NCI-H82 (cell line): ENCODE data around the gene PTGFRN.
A peak's percentile ranks its signal among the peaks of the same experiment; 100 is the strongest.
"Not testable (repeated sequence)": the region's sequence is repeated elsewhere in the genome, so short reads cannot be mapped to it uniquely, and the experiment has no call there.

Experiments
- DNase-seq: peaks from one replicate; lab custom pipeline; 2025; lab: John Stamatoyannopoulos, UW

PTGFRN gene

DNA sequence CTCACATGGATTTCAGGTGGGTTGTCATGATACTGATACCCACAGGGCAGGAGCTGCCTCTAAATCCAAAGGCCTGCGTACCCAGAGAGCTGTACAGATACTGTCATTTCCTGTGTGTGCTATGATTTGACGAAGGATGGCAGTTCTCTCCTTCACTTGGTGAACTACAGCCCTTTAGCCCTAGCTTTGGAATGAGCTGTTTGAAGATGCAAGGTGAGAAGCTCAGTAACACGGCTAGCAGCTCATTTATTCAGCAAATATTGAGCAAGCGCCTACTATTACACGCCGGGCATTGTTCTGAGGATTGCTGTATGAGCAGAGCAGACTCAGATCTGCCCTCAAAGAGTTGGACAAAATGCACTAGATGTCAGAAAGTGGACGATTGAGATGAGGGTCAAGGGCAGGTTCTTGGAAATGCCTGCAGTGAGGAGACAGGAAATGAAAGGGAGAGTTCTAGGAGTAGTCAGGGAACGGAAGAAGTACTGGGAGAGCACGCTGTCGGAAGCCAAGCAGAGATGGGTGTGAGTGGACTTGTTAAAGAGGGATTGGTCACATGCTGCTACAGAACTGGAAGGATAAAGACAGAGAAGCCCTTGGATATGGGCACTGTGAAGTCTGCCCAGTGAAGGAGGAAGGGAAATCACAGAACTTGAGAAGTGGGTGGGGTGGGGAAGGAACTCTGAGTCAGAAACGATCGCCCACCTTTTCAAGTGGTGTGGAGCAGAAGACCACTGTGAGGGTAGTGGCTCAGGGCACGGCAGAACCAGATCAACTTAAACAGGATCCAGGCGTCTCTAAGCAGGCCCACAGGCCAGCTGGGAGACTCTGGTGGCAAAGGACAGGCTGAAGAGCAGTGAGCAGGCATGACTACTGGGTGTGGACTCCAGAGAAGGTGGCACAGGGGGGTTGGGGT lies 7.1 kb downstream of the PTGFRN start:
- no peak for DNase-seq

DNA sequence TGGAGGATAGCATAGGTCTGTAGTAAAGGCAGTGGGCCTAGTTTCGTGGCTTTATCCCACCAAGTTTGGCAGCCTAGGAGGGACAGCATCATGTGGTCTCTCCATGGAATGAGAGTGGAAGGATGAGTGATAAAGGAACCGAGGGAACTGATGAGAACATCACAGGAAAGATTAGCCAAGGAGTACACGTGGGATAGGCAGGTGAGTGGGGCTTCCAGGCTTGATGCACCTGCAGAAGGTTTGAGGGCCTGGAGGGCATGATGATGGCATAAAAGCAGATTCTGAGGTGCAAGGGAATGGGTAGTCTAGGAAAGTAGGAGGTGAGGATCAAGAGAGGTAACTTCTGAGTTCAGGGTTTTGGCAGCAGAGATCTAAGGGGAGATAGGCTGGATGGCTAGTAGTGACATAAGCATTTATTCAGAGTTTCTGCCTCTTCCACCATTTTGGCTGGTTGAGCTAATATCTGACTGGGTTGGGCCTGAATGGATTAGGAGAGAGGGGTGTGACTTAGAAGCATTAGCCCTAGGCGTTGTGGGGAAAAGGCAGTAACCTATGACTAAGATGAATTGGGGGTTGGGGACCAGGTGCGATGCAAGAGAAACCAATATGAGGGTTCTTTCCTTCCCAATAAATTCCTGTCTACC lies 9.1 kb downstream of the PTGFRN start:
- DNase-seq: peak; percentile 49

DNA sequence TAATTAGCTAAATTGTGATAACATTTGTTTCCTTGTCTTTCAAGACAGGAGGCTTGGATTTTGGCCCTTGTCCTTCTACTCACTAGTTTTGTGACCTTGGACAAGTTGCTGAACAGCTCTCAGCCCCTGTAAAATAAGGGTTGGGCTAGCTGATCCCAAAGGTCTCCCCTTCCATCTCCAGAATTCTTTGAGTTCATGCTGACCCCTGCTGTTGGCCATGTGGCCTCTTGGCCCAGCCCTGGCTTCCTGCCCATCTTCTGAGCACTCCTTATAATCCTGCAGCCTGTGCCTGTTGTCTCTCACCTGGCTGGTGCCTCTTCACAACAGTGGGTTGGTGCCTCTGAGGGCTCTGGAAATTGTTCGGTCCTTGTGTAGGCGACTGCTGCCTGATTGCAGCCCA lies 10.1 kb downstream of the PTGFRN start:
- DNase-seq: peak; percentile 17

DNA sequence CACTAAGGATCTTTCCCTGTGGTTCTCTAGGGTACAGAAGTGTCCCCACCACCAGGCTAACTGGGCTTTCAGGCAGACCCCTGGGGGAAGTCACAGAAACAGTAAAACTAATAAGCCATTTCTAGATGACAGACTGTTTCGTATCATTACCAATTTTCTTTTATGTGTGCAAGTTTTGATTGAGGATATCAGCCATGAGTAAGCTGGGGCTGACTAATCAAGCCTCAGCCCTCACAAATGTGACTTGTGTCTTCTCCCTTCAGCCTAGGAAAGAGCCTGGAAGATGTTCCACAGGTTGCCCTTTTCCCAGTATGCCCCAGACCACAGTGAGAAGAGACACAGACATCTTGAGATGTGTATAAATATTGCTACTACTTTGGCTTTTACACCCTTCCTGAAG lies 10.5 kb downstream of the PTGFRN start:
- DNase-seq: no peak

DNA sequence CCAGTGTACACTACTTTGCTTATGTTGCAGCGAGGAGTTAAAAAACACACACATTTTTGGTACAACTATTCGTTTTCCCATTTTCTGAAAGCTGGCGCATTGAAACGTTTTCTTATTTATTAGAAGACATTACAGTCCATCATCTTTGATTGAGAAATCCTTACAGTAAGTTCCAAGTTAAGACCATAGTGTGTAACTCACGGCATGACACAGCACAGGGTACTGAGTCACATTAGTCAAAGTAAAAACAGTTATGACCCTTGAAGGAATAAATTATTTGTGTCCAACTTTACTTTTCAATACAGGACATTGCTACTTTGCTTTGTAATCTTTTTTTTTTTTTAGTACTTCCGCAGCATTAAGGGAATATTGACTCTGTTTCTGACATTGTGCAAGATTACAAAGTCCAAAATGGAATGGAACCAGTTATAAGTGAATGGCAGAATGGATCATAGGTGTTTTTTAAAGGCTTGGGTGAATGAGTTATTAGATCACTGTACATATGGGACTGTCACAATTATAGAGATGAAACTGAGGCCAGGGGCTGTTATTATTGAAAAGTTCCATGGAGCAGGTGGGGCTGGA lies 11.7 kb downstream of the PTGFRN start:
- no peak for DNase-seq

DNA sequence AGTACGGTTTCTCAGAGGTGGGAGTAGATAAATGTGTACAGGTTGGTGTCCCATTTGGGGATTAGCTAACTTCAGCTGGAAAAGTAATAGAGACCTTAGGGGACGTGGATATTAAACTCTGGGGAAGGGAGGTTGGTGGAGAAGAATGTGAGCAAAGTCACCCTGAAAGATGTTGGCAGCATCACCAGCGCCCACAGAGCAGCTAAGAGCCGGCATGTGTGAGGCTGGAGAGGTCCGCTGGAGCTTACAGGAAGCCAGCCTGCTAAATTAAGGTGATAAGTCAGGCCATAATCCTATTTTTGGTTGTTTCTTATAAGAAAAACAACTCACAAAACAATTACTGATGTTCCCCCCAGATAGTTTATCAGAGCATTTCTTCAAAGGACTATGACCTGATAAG lies 12.2 kb downstream of the PTGFRN start:
- DNase-seq: no peak

DNA sequence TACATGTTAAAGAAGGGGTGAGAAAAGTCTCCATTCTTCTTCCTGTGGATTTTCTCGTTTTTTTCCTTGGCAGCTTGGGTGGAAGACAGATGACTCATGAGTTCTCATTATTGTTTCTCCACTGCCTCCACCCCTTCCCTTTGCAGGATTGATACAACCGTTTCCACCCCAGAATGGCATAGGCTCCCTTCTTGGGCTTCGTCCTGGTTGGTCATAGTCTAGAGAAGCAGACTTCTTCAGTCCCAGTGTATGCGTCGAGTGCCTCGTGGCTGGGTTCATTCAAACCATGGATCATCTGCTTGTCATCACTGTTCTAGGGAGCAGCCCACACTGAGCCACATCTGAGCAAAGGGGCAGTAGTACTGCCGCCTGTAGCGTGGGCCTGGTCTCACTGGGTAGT lies 13.7 kb downstream of the PTGFRN start:
- no peak for DNase-seq

DNA sequence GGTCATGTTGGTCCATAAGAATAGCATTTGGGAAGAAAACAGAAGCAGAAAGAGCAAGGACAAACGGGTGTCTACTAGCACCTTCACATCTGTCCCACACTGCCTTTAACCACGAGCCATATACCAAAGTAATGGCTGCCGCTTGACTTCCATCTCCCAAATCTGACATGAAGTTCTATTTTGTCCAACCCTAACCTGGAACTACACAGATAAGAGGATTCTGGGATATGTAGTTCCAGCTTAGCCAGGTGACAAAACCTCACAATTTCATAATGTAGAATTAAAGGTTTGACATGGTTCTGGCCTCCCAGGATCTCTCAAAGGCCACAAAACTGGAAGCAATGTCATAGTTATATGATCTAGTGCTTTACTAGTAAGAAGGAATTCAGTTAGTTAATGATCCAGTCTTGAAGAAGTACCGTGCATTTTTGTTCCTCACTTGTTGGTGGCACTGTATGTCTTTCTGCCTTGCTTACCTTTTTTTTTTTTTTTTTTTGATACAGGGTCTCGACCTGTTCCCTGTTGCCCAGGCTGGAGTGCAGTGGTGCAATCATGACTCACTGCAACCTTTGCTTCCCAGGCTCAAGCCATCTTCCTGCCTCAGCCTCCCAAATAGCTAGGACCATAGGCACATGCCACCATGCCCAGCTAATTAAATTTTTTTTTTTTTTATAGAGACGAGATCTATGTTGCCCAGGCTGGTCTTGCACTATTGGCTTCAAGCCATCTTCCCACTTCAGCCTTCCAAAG lies 17.5 kb downstream of the PTGFRN start:
- no peak for DNase-seq

DNA sequence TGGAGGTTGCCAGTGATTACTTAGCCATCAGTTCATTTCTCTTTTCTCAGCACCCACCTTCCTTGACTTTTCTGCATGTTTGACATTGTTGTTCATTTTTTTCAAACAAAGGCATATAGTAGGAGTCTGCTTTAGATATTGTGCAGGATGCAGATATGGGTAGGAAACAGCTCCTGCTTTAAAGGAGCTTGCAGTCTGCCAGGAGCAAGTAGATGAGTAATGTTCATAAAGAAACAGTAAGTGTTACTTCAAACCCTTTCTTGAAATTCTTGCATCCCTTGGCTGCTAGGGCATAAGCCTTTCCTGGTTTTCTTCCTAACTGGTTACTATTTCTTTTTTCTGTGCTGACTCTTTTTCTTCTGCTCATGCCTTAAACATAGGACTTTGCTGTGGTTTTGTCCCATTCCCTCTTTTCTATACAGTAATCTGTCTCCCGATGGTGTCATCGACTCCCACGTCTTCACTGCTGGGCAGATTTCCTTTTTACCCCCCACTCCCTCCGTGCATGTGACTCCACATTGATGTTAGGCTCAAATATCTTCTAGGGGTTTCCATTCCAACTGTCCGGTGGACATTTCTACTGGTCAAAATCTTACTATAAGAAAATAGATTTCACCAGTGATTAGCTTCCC lies 20.4 kb downstream of the PTGFRN start:
- no peak for DNase-seq

DNA sequence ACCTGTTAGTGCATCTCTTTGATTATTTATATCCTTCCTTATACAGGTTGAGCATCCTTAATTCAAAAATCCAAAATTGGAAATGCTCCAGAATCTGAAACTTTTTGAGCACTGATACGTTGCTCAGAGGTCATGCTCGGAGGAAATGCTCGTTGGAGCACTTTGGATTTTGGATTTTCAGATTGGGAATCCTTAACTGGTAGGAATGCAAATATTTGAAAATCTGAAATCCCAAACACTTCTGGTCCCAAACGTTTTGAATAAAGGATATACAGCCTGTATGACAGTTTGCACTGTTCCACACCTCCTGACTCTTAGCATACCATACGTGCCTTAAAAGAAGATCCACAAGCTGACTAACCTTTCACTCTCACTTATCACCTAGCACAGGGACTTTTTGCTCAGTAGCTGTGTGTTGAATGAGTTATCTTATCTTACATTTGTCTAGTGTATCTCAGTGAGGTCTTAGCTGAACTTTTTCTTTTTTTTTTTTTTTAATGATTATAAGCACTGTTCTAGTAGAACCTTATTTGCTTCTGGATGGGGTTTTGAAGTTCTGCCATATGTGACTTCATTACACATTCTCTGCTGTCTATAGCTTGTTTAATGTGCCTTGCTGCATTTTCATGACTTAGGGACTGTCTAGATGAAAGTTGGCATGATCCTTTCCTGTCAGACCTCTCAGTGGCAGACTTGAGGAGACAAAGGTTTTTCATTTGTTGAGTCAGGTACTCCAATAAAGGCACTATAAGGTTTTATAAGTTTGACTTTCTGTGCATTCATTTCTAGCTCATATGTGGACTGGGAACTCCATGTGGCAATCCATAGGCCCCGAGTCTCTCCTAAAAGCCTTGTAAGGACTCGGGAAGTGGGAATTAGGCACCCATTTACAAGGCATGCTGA lies 21.6 kb downstream of the PTGFRN start:
- no peak for DNase-seq

DNA sequence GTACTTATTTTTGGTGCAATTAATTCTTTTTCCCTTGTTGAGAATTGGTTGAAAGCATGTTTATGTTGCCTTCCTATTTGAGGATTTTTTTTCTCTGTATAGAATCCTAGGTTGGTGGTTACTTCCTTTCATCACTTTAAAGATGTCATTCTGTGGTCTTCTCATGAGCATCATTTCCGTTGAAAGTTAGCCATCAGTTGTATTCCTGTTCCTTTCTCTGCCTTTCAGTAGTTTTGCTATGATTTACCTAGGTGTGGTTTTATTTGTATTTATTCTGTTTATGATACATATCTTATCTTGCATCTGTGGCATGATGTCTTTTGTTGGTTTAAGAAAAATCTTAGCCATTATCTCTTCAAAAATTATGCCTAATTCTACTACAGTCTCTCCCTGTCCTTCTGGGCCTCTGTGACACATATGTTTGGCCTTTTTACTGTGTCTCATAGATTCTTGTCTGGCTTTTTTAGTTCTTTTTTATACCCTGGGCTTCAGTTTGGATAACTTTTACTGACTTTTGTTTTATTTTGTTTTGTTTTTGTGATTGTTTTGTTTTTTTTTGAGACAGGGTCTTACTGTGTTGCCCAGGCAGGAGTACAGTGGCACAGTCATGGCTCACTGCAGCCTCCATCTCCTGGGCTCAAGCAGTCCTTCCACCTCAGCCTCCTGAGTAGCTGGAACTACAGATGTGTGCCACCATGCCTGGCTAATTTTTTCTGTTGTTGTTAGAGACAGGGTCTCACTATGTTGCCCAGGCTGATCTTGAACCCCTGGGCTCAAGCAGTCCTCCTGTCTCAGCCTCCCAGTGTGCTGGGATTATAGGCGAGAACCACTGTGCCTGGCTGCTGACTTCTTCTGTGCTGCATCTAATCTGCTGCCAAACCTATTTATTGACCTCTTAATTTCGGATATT lies 24.1 kb downstream of the PTGFRN start:
- DNase-seq: no peak

DNA sequence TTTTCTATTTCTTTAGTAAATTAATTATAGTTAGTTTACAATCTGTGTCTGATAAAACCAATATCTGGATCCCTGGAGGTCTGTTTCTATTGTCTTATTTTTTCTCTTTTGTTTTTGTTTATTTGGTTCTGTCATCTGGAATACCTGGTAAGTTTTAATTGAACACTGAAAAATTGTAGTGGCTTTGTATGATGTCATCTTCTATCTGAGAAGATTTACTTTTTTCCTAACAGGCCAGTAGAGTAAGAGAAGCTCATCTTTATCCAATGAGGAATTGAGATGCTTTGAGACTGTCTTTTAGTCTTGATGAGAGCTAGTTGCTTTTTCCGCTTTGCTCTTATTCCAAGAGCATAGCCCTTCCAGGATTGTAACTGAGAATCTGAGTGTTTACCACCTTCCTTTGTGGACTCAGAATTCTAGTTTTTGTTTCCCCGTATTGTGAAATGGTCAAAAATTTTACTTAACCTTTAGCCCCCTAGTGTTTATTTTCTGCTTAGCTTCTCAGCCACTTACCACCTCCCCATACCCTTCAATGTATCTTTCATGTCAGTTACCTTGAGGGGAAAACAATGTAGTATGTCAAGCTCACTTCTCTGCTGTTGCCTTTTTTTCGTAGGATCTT lies 25.0 kb downstream of the PTGFRN start:
- peak; percentile 26 for DNase-seq

DNA sequence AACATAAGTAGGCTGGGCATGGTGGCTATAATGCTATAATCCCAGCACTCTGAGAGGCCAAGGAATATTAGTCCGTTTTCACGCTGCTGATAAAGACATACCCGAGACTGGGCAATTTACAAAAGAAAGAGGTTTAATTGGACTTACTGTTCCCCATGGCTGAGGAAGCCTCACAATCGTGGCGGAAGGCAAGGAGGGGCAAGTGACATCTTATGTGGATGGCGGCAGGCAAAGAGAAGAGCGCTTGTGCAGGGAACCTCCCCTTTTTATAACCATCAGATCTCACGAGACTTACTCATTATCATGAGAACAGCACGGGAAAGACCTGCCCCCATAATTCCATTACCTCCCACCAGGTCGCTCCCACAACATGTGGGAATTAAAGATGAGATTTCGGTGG lies 28.5 kb downstream of the PTGFRN start:
- no peak for DNase-seq

DNA sequence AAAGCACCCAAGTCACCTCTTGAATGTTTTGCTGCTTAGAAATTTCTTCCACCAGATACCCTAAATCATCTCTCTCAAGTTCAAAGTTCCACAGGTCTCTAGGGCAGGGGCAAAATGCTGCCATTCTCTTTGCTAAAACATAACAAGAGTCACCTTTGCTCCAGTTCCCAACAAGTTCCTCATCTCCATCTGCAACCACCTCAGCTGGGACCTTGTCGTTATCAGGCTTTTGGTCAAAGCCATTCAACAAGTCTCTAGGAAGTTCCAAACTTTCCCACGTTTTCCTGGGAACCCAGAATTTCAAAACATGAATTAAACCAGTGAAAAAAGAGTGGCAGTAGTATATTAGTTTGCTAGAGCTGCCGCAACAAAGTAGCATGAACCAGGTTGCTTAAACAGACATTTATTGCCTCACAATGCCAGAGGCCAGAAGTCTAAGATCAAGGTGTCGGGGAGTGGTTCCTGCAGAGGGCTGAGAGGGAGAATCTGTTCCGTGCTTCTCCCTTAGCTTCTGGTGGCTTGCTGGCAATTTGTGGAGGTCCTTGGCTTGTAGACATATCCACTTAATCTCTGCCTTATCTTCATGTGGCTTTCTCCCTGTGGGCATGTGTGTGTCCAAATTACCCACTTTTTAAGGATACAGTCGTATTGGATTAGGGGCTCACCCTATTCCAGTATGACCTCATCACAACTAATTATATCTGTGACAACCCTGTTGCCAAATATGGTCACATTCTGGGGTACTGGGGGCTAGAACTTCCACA lies 30.2 kb downstream of the PTGFRN start:
- not testable (repeated sequence) for DNase-seq

DNA sequence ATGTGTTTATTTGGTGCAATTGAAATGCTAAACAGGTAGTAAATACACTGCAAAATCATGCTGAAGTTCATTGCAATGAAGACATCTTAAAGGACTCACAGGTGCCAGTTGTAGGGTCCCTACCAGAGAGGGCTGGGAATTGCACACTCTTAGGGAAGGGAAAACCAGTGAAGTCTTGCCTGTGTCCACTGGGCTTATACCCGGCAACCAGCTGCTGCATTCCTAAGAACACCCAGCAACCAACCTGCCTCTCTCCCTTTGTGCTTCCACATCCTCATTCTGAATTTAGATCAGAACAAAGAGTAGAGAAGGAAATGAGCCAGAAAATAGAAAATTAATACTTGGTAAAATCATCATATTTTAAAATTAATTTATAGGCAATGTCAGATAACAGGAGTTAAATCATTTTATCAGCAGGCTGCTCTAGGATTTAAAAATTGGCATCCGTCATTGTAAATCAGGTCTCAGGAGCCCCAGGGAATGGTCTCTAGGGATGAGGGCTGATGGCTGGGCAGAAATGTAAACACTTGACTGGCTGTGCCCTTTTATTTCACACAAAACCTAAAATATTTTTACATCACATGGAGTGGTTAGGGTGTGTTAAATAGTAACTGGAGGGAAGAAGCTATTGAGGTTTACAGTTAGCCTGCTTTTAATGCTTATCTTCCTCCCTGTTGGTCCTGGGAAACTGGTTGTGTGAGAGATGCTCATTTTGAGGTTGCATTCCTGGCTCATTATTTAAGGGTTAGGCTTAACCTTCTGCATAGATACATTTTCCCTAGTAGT lies 31.3 kb downstream of the PTGFRN start:
- DNase-seq: peak; percentile 15

DNA sequence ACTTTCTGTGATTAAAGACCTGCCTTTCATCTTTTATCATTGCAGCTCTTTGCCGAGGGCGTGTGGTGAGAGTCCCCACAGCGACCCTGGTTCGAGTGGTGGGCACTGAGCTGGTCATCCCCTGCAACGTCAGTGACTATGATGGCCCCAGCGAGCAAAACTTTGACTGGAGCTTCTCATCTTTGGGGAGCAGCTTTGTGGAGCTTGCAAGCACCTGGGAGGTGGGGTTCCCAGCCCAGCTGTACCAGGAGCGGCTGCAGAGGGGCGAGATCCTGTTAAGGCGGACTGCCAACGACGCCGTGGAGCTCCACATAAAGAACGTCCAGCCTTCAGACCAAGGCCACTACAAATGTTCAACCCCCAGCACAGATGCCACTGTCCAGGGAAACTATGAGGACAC lies 32.0 kb downstream of the PTGFRN start:
- no peak for DNase-seq

DNA sequence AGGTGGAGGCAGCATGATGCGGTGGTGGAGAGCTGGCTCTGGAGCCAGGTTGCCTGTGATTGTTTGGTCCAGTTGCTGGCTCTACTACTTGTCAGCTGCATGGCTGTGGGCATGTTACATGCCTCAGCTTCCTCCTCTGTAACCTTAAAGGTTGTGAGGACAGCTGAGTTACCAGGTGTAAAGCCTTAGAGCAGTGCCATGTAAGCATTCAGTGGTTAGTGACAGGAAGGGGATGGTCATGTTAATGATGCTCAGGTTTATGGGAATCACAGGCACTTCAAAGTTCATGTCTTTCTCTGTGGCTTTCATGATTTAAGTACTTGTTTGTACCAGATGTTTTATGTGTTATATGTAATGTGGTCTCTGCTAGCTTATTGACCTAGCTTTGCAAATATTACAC lies 32.6 kb downstream of the PTGFRN start:
- DNase-seq: no peak

DNA sequence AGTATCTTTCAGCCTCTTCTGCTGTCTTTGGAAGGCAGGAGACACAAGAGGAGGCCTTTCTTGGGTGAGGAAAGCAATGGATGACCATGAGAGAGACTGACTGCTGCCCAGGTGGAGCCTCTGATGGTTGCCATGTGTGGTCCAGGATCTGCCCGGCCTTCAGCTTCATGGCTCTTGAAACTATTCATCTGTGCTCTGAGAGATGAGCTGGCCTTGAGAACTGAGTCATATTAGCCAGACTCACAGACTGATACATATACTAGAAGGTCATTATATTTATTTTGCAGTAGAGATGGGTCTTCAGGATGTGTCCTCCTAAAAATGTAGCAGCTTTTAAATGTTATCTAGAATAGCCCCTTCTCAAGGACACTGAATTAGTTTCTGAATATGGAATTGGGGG lies 33.7 kb downstream of the PTGFRN start:
- no peak for DNase-seq
